H1 (cell line): ENCODE data around the gene PGD.

Experiments
- ATF3 ChIP-seq: IDR thresholded peaks from 2 replicates; pipeline ENCODE4 v1.6.1; 2011; ENCODE audit warnings: low read depth, mild to moderate bottlenecking, low read length; ENCODE audit not compliant: insufficient read depth
- CBX8 ChIP-seq: fragments of 300-800, 300-1000 bp; sonication (generic); IDR thresholded peaks from 2 replicates; pipeline ENCODE4 v1.7.1; 2016; ENCODE audit warnings: low read depth, low read length, borderline replicate concordance
- CTCF ChIP-seq, 3 experiments: IDR thresholded peaks; 1 replicate in 2 of 3; 2 replicates in 1 of 3; pipeline versions ENCODE4 v1.5.1 to v1.6.1; 2011; ENCODE audit warnings: low read length in 3 of 3, mild to moderate bottlenecking in 3 of 3, inconsistent platforms in 2 of 3, low read depth in 1 of 3, moderate library complexity in 1 of 3; ENCODE audit not compliant: insufficient read depth in 1 of 3; ENCODE audit errors: control extremely low read depth in 1 of 3
- FOSL1 ChIP-seq: IDR thresholded peaks from 2 replicates; pipeline ENCODE4 v1.6.1; 2011; ENCODE audit warnings: mild to moderate bottlenecking, low read depth, low read length, moderate library complexity; ENCODE audit not compliant: insufficient read depth
- GTF2F1 ChIP-seq: IDR thresholded peaks from 2 replicates; pipeline ENCODE4 v1.6.1; 2012; ENCODE audit warnings: low read depth, low read length, improper control_type of control experiment, borderline replicate concordance
- HDAC6 ChIP-seq: IDR thresholded peaks from one replicate; pipeline ENCODE4 v1.7.1; 2012; ENCODE audit warnings: low read depth, mild to moderate bottlenecking, inconsistent platforms, low read length, moderate library complexity
- JUN ChIP-seq: IDR thresholded peaks from 2 replicates; pipeline ENCODE4 v1.6.1; 2011; ENCODE audit warnings: low read depth, mild to moderate bottlenecking, improper control_type of control experiment, low read length
- KDM5A ChIP-seq: fragments of 200-600 bp; IDR thresholded peaks from 2 replicates; pipeline ENCODE4 v1.7.1; 2012; ENCODE audit warnings: mild to moderate bottlenecking, low read length, inconsistent platforms, mixed read lengths
- POLR2A ChIP-seq, 2 experiments: IDR thresholded peaks; 1 replicate in 1 of 2; 2 replicates in 1 of 2; pipeline ENCODE4 v1.6.1; 2011; ENCODE audit warnings: low read depth in 2 of 2, low read length in 2 of 2, mild to moderate bottlenecking in 2 of 2; ENCODE audit errors: control extremely low read depth in 1 of 2
- POLR2AphosphoS5 ChIP-seq: IDR thresholded peaks from 2 replicates; pipeline ENCODE4 v1.6.1; 2011; ENCODE audit warnings: low read depth, low read length
- RFX5 ChIP-seq: IDR thresholded peaks from 2 replicates; pipeline ENCODE4 v1.6.1; 2011; ENCODE audit warnings: low read depth, low read length, improper control_type of control experiment, borderline replicate concordance
- RXRA ChIP-seq: IDR thresholded peaks from 2 replicates; pipeline ENCODE4 v1.6.1; 2011; ENCODE audit warnings: low read depth, mild to moderate bottlenecking, low read length, moderate library complexity; ENCODE audit not compliant: insufficient read depth
- SIN3A ChIP-seq, 2 experiments: IDR thresholded peaks in 1 of 2; conservative IDR thresholded peaks in 1 of 2; 2 replicates each; pipeline ENCODE4 v1.6.1; 2011 to 2012; ENCODE audit warnings: low read length in 2 of 2, improper control_type of control experiment in 1 of 2, low read depth in 1 of 2, mild to moderate bottlenecking in 1 of 2
- TAF1 ChIP-seq: IDR thresholded peaks from 2 replicates; pipeline ENCODE4 v1.6.1; 2011; ENCODE audit warnings: mild to moderate bottlenecking, low read depth, low read length

GRCh38 chr1:10431070-10431730 lies 32.3 kb downstream of the PGD start:
- TF ChIP-seq JUN (no peak), RXRA (no peak), KDM5A (no peak), CTCF (IDR thresholded peaks at IDR 0.05; ENCODE audit: control extremely low read depth in 1 of 3, insufficient read depth in 1 of 3, low read depth in 1 of 3, low read length in 3 of 3) (no peak), POLR2A (IDR thresholded peaks at IDR 0.05; ENCODE audit: control extremely low read depth in 1 of 2, low read depth in 2 of 2, low read length in 2 of 2) (no peak), TAF1 (no peak), ATF3 (no peak), SIN3A (conservative IDR thresholded peaks at IDR 0.05 in 1 of 2, IDR thresholded peaks at IDR 0.05 in 1 of 2; ENCODE audit: low read depth in 1 of 2, low read length in 2 of 2) (no peak), HDAC6 (no peak), GTF2F1 (no peak), POLR2AphosphoS5 (no peak), RFX5 (no peak), FOSL1 (no peak), CBX8 (no peak)
